OCI-M2 (cell line): ENCODE data around the gene CTSO.
"Not testable (repeated sequence)": the region's sequence is repeated elsewhere in the genome, so short reads cannot be mapped to it uniquely, and the experiment has no call there.

Experiments used
- DNase-seq: peaks from one replicate; lab custom pipeline; 2025; ENCODE audit not compliant: unreplicated experiment; lab: John Stamatoyannopoulos, UW

The CTSO gene

DNA sequence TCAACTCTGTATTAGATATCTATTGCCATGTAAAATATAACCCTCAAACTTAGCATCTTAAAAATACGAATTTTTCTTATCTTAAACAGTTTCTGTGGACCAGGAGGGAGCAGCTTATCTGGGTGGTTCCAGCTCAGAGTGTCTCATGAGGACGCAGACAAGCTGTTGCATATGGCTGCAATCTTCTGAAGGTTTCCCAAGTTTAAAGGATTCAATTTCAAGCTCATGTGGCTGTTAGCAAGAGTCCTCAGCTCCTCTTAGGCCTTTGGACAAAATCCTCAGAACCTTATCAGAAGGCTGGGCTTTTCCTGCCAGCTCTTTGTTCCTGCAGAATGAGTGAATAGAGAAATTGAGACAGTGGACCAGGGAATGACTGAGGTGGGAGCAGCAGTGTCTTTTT is 2.8 kb upstream of the CTSO start:
- no peak for DNase-seq

GRCh38 chr4:155954939-155955338 is 1.3 kb upstream of the CTSO start:
- DNase-seq = no peak

- no peak for DNase-seq
Observed at GRCh38 chr4:155954118-155954685, 536 bp upstream of the CTSO start.

DNA sequence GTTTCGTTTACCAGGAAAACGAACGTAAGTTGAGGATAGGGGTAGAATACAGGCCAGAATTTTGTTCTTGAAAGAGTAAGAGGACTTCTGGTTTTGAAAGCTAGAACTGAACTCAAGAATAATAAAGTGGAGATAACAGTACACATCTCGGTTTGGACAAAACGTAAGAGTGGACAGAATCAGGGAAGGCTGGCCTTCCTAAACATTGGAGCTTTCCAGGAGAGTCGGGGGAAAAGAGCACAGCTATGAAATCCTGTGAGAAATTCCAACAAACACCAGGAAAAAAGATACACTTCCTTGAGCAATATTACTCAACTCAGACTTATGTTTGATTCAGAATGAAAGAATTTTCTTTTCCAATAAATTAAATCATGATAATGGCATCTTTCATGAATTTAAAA is 1.2 kb downstream of the CTSO start:
- DNase-seq = no peak

GRCh38 chr4:155950461-155950860 is 3.2 kb downstream of the CTSO start:
- DNase-seq = no peak

DNA sequence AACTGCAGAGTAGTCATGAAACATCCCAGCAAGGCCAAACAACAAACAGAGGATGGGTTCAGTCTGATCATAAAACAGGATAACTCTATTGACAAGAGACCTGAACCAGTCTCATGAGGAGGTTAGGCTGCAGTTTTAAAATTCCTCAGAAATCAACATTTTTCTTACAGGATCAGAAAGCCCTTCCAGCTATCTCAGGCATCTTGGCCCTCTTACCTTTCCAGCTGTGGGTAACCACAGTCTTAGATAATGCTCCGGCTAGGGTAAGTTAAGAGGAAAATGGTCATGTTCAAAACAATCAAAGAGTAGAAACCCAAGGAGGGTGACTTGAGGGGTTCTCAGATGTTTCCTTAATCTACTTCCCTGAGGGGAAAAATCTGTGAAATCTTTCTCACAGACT is 5.1 kb downstream of the CTSO start:
- no peak for DNase-seq

DNA sequence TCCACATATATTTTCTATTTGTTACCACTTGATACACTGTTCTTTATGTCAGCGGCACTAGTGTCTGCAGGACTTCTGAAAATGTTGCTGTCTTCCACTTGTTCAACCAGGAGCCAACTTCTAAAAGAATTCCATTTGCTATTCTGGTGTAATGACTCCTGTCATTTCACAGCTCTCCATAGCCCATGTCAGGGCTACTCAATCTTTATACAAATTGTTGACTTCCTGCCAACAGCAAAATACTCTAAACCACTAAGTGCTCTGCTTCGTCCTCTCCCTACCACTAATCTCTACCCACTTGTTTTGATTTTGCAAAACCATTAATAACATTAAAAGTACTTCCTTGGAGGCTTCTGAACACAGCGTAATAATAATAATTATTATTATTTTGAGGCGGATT is 7.2 kb downstream of the CTSO start:
- DNase-seq = no peak

- no peak for DNase-seq
Observed at GRCh38 chr4:155944516-155944915, 9.2 kb downstream of the CTSO start.

- no peak for DNase-seq
Observed at GRCh38 chr4:155943605-155944291, 9.9 kb downstream of the CTSO start.

DNA sequence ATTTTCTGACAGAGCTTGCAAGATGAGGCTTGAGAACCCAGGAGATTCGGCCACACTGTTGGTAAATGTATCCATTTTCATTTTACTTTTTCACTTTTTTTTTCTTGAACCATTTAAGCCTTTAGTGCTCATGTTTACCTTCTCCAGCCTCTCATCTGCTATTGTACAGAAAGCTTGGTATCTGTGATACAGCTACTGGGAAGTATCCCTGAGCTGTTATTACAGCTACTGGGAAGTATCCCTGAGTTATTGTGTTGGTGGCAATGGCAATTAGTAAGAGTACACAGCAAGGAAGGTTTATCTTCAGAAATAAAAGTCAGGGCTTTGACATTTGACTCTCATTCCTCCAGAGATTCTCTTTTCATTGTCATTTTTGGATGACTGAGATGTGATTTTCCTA is 11.8 kb downstream of the CTSO start:
- DNase-seq = no peak

DNA sequence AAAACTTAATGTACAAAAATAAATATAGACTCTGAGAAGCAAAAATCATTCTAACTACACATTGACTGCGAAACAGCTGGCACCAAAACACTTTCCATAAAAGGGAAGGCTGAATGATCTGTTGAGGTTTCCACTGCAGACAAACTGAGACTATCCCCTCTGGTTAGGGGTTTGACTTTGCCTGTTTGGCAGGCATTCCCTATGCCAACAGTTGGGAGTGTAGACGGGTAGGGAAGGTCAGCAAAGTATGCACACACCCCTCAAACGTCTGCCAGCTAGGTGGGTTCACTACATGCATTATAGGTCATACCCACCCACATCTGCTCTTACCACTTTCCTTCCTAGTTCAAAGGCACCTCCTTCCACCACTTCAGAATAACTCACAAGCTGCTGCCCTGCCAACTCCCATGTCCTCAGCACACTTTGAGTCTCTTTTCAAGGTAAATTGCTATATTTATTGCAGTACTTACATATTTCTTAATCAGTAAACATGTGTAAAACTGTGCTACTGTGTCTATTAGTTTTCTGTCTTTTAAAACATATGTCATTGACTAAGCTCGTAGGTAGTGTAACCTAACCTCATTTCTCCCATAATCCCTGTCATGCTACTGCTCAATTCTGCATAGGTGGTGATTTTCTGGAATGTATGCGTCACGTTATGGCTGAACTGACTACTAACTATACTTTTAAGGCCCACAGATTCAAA is 12.4 kb downstream of the CTSO start:
- no peak for DNase-seq

DNA sequence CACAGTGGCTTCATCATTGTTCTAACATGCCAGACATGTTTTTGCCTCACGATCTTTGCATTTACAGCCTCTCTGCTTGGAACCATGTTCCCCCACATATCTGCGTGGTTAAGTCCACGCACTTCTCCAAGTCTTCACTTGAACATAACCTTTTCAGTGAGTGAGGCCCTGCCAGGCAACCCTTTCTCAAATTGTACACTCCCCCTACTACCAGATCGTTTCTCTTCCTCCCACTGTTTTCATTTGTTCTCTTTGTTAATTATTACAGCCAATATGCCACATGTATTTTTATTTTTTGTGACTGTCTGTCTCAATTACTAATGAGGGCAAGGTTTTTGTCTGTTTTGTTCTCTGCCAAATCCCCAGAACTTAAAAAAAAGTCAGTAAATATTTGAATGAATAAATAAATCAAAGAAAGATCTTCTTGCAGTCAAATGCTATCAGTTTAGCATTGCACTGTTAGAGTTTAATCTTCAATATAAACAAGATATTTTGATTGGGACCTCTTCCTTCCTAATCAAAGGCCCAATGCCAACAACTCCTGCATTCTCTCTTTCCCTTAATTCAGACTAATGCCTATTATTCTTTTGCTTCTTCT is 18.2 kb downstream of the CTSO start:
- no peak for DNase-seq

GRCh38 chr4:155934634-155935033 is 19.0 kb downstream of the CTSO start:
- DNase-seq = not testable (repeated sequence)

GRCh38 chr4:155931634-155932033 is 22.0 kb downstream of the CTSO start:
- DNase-seq = no peak

DNA sequence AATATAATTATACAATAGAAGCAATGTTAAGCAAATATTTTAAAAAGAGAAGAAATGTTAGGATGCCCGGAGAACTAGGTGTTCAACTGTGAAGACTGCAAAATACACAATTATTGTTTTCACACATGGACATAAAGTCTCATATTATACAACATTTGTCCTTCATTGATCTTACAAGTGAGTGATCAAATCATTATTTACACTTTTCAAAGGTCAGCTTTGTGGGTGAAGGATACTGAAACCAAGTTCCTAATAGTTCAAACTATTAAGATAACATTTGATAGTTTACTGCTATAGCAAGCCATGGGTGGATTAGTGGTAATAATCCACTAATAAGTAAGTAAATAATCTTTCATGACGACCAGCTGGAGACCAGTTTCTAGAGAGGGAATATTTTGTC is 23.3 kb downstream of the CTSO start:
- no peak for DNase-seq

DNA sequence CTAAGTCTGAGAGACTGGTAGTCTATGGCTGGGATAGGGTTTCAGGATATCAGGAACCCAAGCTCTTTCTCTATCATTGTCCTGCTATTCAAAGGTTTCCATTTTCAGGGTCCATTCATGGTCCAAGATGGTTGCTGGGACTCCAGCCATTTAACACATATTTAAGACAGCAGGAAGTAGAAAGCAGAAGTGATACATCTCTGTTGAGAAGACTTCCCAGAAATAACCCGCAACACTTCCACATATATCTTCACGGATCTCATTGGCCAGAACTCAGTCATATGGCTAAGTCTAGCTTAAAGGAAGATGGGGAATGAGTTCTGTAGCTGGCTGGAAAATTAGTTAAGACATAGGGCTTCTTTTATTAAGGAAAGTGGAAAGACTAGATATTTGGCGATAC is 23.8 kb downstream of the CTSO start:
- no peak for DNase-seq

- no peak for DNase-seq
Observed at GRCh38 chr4:155924637-155925036, 29.0 kb downstream of the CTSO start.

DNA sequence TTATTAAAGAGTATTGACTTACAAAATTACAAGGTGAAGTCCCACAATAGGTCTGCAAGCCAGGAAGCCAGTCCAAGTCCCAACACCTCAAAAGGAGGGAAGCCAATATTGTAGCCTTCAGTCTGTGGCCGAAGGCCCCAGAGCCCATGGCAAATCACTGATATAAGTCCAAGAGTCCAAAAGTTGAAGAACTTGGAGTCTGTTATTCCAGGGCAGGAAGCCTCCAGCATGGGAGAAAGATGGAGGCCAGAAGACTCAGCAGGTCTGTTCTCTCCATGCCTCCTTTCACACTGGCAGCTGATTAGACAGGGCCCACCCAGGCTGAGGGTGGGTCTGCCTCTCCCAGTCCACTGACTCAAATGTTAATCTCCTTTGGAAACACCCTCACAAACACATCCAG is 32.1 kb downstream of the CTSO start:
- DNase-seq = no peak

DNA sequence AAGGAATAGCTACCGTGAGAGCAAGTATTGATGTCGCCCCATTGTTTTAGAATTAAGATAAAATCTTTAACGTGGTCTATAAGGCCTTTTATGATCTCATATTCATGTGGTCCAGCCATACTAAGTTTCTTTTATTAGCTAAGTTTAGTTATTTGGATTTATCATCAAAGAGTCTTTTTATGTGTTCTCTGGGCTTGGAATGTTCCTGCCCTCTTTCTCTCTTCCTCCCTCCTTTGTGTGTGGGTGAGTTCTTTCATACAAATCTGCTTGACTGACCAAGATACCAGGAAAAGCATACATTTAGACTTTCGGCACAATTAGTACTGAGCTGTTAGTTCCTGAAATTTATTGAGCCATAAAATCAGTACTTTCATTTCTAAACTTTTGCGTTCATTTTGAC is 38.9 kb downstream of the CTSO start:
- DNase-seq = no peak

GRCh38 chr4:155911905-155912304 is 41.8 kb downstream of the CTSO start:
- no peak for DNase-seq

DNA sequence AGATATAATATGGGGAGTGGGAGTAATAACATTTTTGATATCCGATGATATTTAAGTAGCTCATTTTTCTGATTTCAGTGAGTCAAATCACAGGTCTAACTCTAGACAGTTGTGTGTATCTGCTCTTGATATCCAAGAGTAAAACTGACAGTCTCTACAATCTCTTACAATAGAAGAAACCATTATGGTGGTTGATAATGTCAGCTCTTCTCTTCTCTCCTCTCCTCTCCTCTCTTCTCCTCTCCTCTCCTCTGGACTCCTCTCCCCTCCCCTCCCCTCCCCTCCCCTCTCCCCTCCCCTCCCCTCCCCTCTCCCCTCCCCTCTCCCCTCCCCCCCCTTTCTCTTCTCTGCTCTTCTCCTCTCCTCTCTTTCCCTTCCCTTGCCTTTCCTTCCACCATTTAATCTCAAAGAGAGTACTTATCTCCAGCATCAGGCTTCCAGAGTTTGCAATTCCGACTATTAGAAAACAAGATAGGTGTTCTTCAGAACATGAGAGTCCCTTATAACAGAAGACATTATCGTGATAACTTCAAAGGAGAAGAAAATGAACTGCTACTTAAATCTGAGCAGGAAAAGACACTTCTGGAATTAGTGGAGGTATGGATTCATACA is 43.9 kb downstream of the CTSO start:
- DNase-seq = no peak
